GM21381 (cell line): ENCODE data around the gene UPF2.

Source experiments
- ATAC-seq: cut with Tn5 transposase; IDR thresholded peaks from one replicate; pipeline ENCODE4 v1.9.1; 2021; ENCODE audit warnings: mild to moderate bottlenecking, moderate library complexity; ENCODE audit not compliant: unreplicated experiment

Gene UPF2

GRCh38 chr10:11962176-11962575, 80.4 kb downstream of the UPF2 start:
- ATAC-seq: no peak

GRCh38 chr10:11961771-11962170, 80.8 kb downstream of the UPF2 start:
- no peak for ATAC-seq

- ATAC-seq: no peak
Observed at GRCh38 chr10:11959966-11960365, 82.6 kb downstream of the UPF2 start.

GRCh38 chr10:11958956-11959355, 83.7 kb downstream of the UPF2 start:
- ATAC-seq: no peak

GRCh38 chr10:11951695-11952094, 90.9 kb downstream of the UPF2 start:
- ATAC-seq: no peak

GRCh38 chr10:11950325-11951018, 92.1 kb downstream of the UPF2 start:
- ATAC-seq: no peak

- ATAC-seq: no peak
Observed at GRCh38 chr10:11949152-11949551, 93.5 kb downstream of the UPF2 start.

GRCh38 chr10:11946652-11947051, 96.0 kb downstream of the UPF2 start:
- ATAC-seq: no peak

- ATAC-seq: no peak
Observed at GRCh38 chr10:11936389-11937152, 106.0 kb downstream of the UPF2 start.

- no peak for ATAC-seq
Observed at GRCh38 chr10:11934262-11934661, 108.3 kb downstream of the UPF2 start.

- no peak for ATAC-seq
Observed at GRCh38 chr10:11933577-11934223, 108.9 kb downstream of the UPF2 start.

GRCh38 chr10:11931038-11931437, 111.6 kb downstream of the UPF2 start:
- ATAC-seq: no peak

- no peak for ATAC-seq
Observed at GRCh38 chr10:11930312-11930978, 112.2 kb downstream of the UPF2 start.

- ATAC-seq: no peak
Observed at GRCh38 chr10:11927746-11928145, 114.9 kb downstream of the UPF2 start.

GRCh38 chr10:11921800-11922392, 120.7 kb downstream of the UPF2 start:
- ATAC-seq: no peak

- ATAC-seq: no peak
Observed at GRCh38 chr10:11919271-11919670, 123.3 kb downstream of the UPF2 start.

GRCh38 chr10:11918384-11918783, 124.2 kb downstream of the UPF2 start:
- ATAC-seq: no peak

- no peak for ATAC-seq
Observed at GRCh38 chr10:11913079-11913641, 129.4 kb downstream of the UPF2 start.

GRCh38 chr10:11910102-11910501, 132.5 kb downstream of the UPF2 start:
- no peak for ATAC-seq

GRCh38 chr10:11909618-11910017, 133.0 kb downstream of the UPF2 start:
- ATAC-seq: no peak

GRCh38 chr10:11908991-11909390, 133.6 kb downstream of the UPF2 start:
- no peak for ATAC-seq
